Panc1 (cell line): ENCODE data around the gene DZIP3. TPM values are rescaled to one million over a fixed set of nuclear protein-coding genes. Genes with fewer than 3 reads are reported as not detected.
"Not testable (repeated sequence)": the region's sequence is repeated elsewhere in the genome, so short reads cannot be mapped to it uniquely, and the experiment has no call there.

Experiments
- ATAC-seq: fragments of 200-7000 bp; cut with Tn5 transposase; 2 replicates; pipeline ENCODE4 v1.9.1; 2020; ENCODE audit warnings: mild to moderate bottlenecking, moderate library complexity
- BruUV-seq: library from RNA; stranded (reverse); fragments of 400-500 nt; replicated peaks from 2 replicates; lab custom pipeline; 2021; lab: Mats Ljungman, UMichigan
- CTCF ChIA-PET: fragments of 300-600 bp; sonication (Branson Sonifier 250); formaldehyde crosslinking; loops from one replicate; lab custom pipeline; 2022; ENCODE audit warnings: antibody characterized with exemption; lab: Charles Lee
- POLR2A ChIA-PET: fragments of 300-600 bp; sonication (Branson Sonifier 250); formaldehyde crosslinking; loops from one replicate; lab custom pipeline; 2022; ENCODE audit warnings: antibody characterized with exemption; lab: Charles Lee
- DNase-seq: peaks from one replicate; pipeline ENCODE4 v3.0.0-alpha.2; 2010; ENCODE audit warnings: low read depth, low spot score
- H3K27ac ChIP-seq: 2 replicates; pipeline ENCODE4 v1.5.1; 2011; ENCODE audit warnings: mild to moderate bottlenecking, low read length, inconsistent platforms
- H3K27me3 ChIP-seq: fragments of 200-500 bp; sonication (Bioruptor generic); 2 replicates; pipeline ENCODE4 v1.6.0; 2014; ENCODE audit warnings: low read length, inconsistent platforms; ENCODE audit not compliant: control insufficient read depth, insufficient read depth
- H3K36me3 ChIP-seq: fragments of 200-500 bp; sonication (Bioruptor generic); 2 replicates; pipeline ENCODE4 v1.5.1; 2014; ENCODE audit warnings: inconsistent platforms, mild to moderate bottlenecking, low read length, moderate library complexity; ENCODE audit not compliant: control insufficient read depth, insufficient read depth
- H3K4me1 ChIP-seq: 2 replicates; pipeline ENCODE4 v1.5.1; 2011; ENCODE audit warnings: inconsistent platforms, mild to moderate bottlenecking, low read length, moderate library complexity; ENCODE audit not compliant: control insufficient read depth, insufficient read depth
- H3K4me3 ChIP-seq, 2 experiments: 2 replicates each; pipeline ENCODE4 v1.5.1; 2011 to 2012; ENCODE audit warnings: low read depth in 2 of 2, low read length in 2 of 2, mild to moderate bottlenecking in 2 of 2, inconsistent platforms in 1 of 2, moderate library complexity in 1 of 2
- H3K9me3 ChIP-seq: fragments of 200-500 bp; sonication (Bioruptor generic); 2 replicates; pipeline ENCODE4 v1.5.1; 2014; ENCODE audit warnings: low read depth, mild to moderate bottlenecking, inconsistent platforms, low read length, moderate library complexity; ENCODE audit not compliant: control insufficient read depth, insufficient read depth
- POLR2AphosphoS5 ChIP-seq: IDR thresholded peaks from 2 replicates; pipeline ENCODE4 v1.6.1; 2012; ENCODE audit warnings: mild to moderate bottlenecking, low read depth, low read length, moderate library complexity
- REST ChIP-seq, 2 experiments: IDR thresholded peaks; 2 replicates each; pipeline ENCODE4 v1.6.1; 2011 to 2012; ENCODE audit warnings: low read depth in 2 of 2, control low read depth in 1 of 2, low read length in 1 of 2, mild to moderate bottlenecking in 1 of 2, moderate library complexity in 1 of 2; ENCODE audit not compliant: insufficient read depth in 1 of 2
- SIN3A ChIP-seq: IDR thresholded peaks from 2 replicates; pipeline ENCODE4 v1.6.1; 2012; ENCODE audit warnings: low read depth, mild to moderate bottlenecking, low read length, moderate library complexity, borderline replicate concordance; ENCODE audit not compliant: insufficient read depth
- TCF7L2 ChIP-seq: IDR thresholded peaks from 2 replicates; pipeline ENCODE4 v1.6.1; 2011; ENCODE audit warnings: mild to moderate bottlenecking, low read depth, low read length, inconsistent platforms
- in situ Hi-C: cut with HindIII; loops from 2 replicates; pipeline ENCODE4 v1.10.0; 2016; ENCODE audit warnings: low sequenced_read_pairs, low pct_unique_long_range_greater_than_20kb
- intact Hi-C: fragments of 100-400 bp; cut with micrococcal nuclease; formaldehyde crosslinking; loops from one replicate; pipeline ENCODE4 v1.10.0; 2022; ENCODE audit not compliant: unreplicated experiment
- total RNA-seq: library from RNA; stranded (reverse); gene quantifications from one replicate; pipeline ENCODE4 v1.2.1, GENCODE V29; 2021; ENCODE audit not compliant: unreplicated experiment
- TF ChIP-seq, protein P1 (sequence below): fragments of 450-650 bp; IDR thresholded peaks from 2 replicates; pipeline ENCODE4 v1.5.1; 2017; ENCODE audit warnings: mild to moderate bottlenecking

DZIP3 gene
- total RNA-seq, 1 experiment from 2014 or later, result 30.9 TPM

DNA sequence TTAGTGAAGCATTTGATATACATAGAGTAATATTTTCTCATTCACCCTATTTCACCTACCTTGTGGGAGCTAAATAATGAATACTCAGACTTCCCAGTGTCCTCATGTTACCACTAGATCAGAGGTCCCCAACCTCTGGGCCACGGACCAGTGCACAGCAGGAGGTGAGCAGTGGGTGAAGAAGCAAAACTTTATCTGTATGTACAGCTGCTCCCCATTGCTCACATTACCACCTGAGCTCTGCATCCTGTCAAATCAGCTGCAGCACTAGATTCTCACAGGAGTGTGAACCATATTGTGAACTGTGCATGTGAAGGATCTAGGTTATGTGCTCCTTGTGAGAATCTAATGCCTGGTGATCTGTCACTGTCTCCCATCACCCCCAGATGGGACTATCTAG is 88.3 kb downstream of the DZIP3 start:
- in situ Hi-C loops, result no loop called here
- Histone ChIP-seq H3K36me3 (no peaks in the 10 kb centered on the region), H3K4me1 (no peaks in the 10 kb centered on the region), H3K4me3 (no peak overlapping the region), H3K27me3 (no peaks in the 10 kb centered on the region), H3K27ac (no peak overlapping the region), H3K9me3 (no peaks in the 10 kb centered on the region)
- POLR2A ChIA-PET, result no interaction called here
- BruUV-seq, result no TSS peak
- TF ChIP-seq SIN3A, result no peak
- no peak for TF ChIP-seq POLR2AphosphoS5
- TF ChIP-seq, protein P1, sequence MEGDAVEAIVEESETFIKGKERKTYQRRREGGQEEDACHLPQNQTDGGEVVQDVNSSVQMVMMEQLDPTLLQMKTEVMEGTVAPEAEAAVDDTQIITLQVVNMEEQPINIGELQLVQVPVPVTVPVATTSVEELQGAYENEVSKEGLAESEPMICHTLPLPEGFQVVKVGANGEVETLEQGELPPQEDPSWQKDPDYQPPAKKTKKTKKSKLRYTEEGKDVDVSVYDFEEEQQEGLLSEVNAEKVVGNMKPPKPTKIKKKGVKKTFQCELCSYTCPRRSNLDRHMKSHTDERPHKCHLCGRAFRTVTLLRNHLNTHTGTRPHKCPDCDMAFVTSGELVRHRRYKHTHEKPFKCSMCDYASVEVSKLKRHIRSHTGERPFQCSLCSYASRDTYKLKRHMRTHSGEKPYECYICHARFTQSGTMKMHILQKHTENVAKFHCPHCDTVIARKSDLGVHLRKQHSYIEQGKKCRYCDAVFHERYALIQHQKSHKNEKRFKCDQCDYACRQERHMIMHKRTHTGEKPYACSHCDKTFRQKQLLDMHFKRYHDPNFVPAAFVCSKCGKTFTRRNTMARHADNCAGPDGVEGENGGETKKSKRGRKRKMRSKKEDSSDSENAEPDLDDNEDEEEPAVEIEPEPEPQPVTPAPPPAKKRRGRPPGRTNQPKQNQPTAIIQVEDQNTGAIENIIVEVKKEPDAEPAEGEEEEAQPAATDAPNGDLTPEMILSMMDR, result no peak
- TF ChIP-seq REST (IDR thresholded peaks at IDR 0.05; ENCODE audit: insufficient read depth in 1 of 2, low read depth in 2 of 2, low read length in 1 of 2), result no peak
- no peak for TF ChIP-seq TCF7L2
- CTCF ChIA-PET, result no interaction called here
- intact Hi-C loops, result no loop called here
- DNase-seq (no peak), ATAC-seq (no peak)

- H3K4me3 ChIP-seq, CTCF ChIA-PET, POLR2A ChIA-PET, intact Hi-C loops, H3K4me1 ChIP-seq, H3K27me3 ChIP-seq, H3K36me3 ChIP-seq, DNase-seq, BruUV-seq, ATAC-seq, H3K9me3 ChIP-seq, in situ Hi-C loops, H3K27ac ChIP-seq: not testable (repeated sequence)
Measured at GRCh38 chr3:108692286-108692685, 102.8 kb downstream of the DZIP3 start.

DNA sequence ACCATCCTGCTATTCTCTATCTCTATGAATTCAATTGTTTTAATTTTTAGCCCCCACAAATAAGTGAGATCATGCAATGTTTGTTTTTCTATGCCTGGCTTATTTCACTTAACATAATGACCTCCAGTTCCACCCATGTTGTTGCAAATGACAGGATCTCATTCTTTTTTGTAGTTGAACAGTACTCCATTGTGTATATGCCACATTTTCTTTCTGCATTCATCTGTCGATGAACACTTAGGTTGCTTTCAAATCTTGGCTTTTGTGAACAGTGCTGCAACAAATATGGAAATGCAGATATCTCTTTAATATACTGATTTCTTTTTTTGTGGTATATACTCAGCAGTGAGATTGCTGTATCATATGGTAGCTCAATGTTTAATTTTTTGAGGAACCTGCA is 108.9 kb downstream of the DZIP3 start:
- H3K27ac ChIP-seq, result no peak overlapping the region
- TF ChIP-seq POLR2AphosphoS5 (no peak), REST (IDR thresholded peaks at IDR 0.05; ENCODE audit: insufficient read depth in 1 of 2, low read depth in 2 of 2, low read length in 1 of 2) (no peak), TCF7L2 (no peak), SIN3A (no peak)
- TF ChIP-seq, protein P1, result no peak
- no peaks in the 10 kb centered on the region for H3K27me3 ChIP-seq
- ChIA-PET CTCF (no interaction called here), POLR2A (no interaction called here)
- DNase-seq, result no peak
- intact Hi-C loops, result no loop called here
- H3K4me1 ChIP-seq, result no peaks in the 10 kb centered on the region
- ATAC-seq, result no peak
- no TSS peak for BruUV-seq
- H3K4me3 ChIP-seq, result no peak overlapping the region
- no peaks in the 10 kb centered on the region for H3K9me3 ChIP-seq
- H3K36me3 ChIP-seq, result no peaks in the 10 kb centered on the region
- in situ Hi-C loops, result no loop called here
